PFSK-1 (cell line): ENCODE results near the gene NPTX2.

Experiments
- FOXP2 ChIP-seq: optimal IDR thresholded peaks from 2 replicates; pipeline ENCODE3; 2011; ENCODE audit warnings: borderline replicate concordance, control low read depth, inconsistent platforms; ENCODE audit not compliant: insufficient read depth; ENCODE audit errors: extremely low read length, extremely low read depth
- POLR2AphosphoS5 ChIP-seq: IDR thresholded peaks from 2 replicates; pipeline ENCODE4 v1.6.1; 2012; ENCODE audit warnings: low read depth, mild to moderate bottlenecking, control low read depth, low read length, moderate library complexity
- REST ChIP-seq, 2 experiments: IDR thresholded peaks; 2 replicates each; pipeline versions ENCODE4 v1.6.1 to v1.8.0; 2011 to 2012; ENCODE audit warnings: low read depth in 2 of 2, low read length in 2 of 2, control low read depth in 1 of 2, inconsistent platforms in 1 of 2, mild to moderate bottlenecking in 1 of 2, moderate library complexity in 1 of 2; ENCODE audit not compliant: insufficient read depth in 1 of 2
- SIN3A ChIP-seq: IDR thresholded peaks from 2 replicates; pipeline ENCODE4 v1.6.1; 2012; ENCODE audit warnings: mild to moderate bottlenecking, low read length, moderate library complexity, borderline replicate concordance; ENCODE audit not compliant: insufficient read depth
- TAF1 ChIP-seq: IDR thresholded peaks from 2 replicates; pipeline ENCODE4 v1.6.1; 2012; ENCODE audit warnings: low read length, control low read depth, borderline replicate concordance; ENCODE audit not compliant: insufficient read depth

The NPTX2 gene

GRCh38 chr7:98674461-98674860 is 57.4 kb downstream of the NPTX2 start:
- TF ChIP-seq REST (IDR thresholded peaks at IDR 0.05; ENCODE audit: insufficient read depth in 1 of 2, low read depth in 2 of 2, low read length in 2 of 2) = no peak
- TF ChIP-seq FOXP2 = no peak
- TF ChIP-seq POLR2AphosphoS5 = no peak
- TF ChIP-seq SIN3A = no peak
- no peak for TF ChIP-seq TAF1

- TF ChIP-seq TAF1 = no peak
- no peak for TF ChIP-seq FOXP2
- TF ChIP-seq POLR2AphosphoS5 = no peak
- TF ChIP-seq SIN3A = no peak
- no peak for TF ChIP-seq REST (IDR thresholded peaks at IDR 0.05; ENCODE audit: insufficient read depth in 1 of 2, low read depth in 2 of 2, low read length in 2 of 2)
These were observed 57.8 kb downstream of the NPTX2 start for GRCh38 chr7:98674881-98675280.

- TF ChIP-seq FOXP2 (no peak), POLR2AphosphoS5 (no peak), REST (IDR thresholded peaks at IDR 0.05; ENCODE audit: insufficient read depth in 1 of 2, low read depth in 2 of 2, low read length in 2 of 2) (no peak), SIN3A (no peak), TAF1 (no peak)
These were observed 61.1 kb downstream of the NPTX2 start for GRCh38 chr7:98678215-98678614.
